GM10266 (cell line): ENCODE results near the gene PLXND1.

ENCODE experiments used
- DNase-seq: peaks from one replicate; pipeline ENCODE4 v3.0.0; 2012; ENCODE audit errors: extremely low spot score
- TF ChIP-seq, protein P1 (sequence below): IDR thresholded peaks from 2 replicates; pipeline ENCODE4 v1.5.1; 2012; ENCODE audit warnings: mild to moderate bottlenecking, low read depth; ENCODE audit not compliant: control insufficient read depth, insufficient read depth; ENCODE audit errors: missing control alignments

Gene PLXND1

GRCh38 chr3:129514563-129514962 is 91.9 kb downstream of the PLXND1 start:
- TF ChIP-seq, protein P1, sequence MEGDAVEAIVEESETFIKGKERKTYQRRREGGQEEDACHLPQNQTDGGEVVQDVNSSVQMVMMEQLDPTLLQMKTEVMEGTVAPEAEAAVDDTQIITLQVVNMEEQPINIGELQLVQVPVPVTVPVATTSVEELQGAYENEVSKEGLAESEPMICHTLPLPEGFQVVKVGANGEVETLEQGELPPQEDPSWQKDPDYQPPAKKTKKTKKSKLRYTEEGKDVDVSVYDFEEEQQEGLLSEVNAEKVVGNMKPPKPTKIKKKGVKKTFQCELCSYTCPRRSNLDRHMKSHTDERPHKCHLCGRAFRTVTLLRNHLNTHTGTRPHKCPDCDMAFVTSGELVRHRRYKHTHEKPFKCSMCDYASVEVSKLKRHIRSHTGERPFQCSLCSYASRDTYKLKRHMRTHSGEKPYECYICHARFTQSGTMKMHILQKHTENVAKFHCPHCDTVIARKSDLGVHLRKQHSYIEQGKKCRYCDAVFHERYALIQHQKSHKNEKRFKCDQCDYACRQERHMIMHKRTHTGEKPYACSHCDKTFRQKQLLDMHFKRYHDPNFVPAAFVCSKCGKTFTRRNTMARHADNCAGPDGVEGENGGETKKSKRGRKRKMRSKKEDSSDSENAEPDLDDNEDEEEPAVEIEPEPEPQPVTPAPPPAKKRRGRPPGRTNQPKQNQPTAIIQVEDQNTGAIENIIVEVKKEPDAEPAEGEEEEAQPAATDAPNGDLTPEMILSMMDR, result no peak
- DNase-seq, result no peak

- TF ChIP-seq, protein P1, result no peak
- DNase-seq, result no peak
These were observed 92.4 kb downstream of the PLXND1 start for GRCh38 chr3:129514110-129514509.

DNA sequence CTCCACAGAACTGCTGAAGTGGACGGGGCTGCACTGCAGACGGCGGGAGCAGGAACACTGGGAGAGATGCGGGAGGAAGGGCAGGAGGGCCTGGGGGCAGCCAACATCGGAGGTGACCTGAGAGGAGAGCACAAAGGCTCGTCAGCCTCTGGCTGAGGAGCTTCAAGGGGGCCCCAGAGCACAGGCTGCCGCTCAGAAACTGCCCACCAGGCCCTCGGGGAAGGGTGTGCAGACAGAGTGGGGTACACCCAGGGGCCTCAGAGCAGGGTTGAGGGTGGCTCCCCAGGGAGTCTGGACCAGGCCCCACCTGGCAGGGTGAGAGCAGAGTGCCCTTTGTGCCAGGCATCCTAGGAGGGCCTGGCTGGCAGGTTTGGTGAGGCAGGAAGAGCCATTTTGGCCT is 92.8 kb downstream of the PLXND1 start:
- TF ChIP-seq, protein P1, result no peak
- DNase-seq, result no peak

- TF ChIP-seq, protein P1, result no peak
- DNase-seq, result no peak
These were observed 93.9 kb downstream of the PLXND1 start for GRCh38 chr3:129512595-129512994.

GRCh38 chr3:129507181-129507831 is 99.2 kb downstream of the PLXND1 start:
- no peak for DNase-seq
- TF ChIP-seq, protein P1, result no peak

- TF ChIP-seq, protein P1, result no peak
- DNase-seq, result no peak
These were observed 100.2 kb downstream of the PLXND1 start for GRCh38 chr3:129506231-129506742.

DNA sequence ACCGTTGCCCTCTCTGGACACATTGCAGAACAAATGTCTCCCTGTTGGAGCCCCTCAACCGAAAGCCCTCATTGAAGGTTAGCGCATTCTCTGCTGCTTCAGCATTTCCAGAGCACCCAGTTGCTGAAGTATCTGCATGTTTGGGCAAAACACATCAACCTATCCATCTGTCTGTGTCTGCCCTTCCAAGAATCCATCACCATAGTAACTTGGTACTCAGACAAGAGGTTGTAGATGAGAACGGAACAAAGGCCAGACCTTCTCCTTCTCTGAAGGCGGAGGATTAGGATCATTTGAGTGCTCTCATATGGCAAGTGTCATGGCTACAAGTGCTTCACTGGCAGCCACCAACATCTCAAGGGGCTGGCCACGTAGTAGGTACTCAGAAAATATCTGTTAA is 101.1 kb downstream of the PLXND1 start:
- no peak for DNase-seq
- TF ChIP-seq, protein P1, result no peak
